GM19240 (cell line): ENCODE data around the gene CHID1.

Experiments
- DNase-seq: peaks from one replicate; pipeline ENCODE4 v3.0.0; 2011; ENCODE audit warnings: low spot score; ENCODE audit not compliant: insufficient read length

The CHID1 gene

DNA sequence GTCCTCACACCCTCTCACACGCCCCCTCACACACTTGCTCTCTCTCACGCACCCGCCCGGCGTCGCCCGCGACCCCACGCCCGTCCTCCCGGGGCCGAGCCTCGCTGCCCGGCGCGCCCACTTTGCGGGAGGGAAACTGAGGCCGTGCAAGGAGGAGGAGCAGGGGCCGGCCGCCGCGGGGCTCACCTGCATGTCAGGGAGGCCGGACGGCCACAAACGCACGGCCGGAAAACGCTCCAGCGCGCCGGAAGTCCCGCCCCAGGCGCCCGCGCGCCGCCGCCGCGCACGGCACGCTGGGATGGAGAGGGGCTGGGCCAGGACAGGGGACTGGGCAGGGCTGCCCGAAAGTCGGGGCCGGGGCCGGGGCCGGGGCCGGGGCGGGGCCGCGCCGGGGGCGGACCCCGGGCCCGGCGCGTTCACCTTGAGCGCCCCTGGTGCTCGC, at the start of gene CHID1:
Gene CHID1, minus strand, starts transcription at position 222 of the 442 bp plus-strand sequence. CDS start 5,994 bp downstream, outside the sequence.
- peak; percentile 99 for DNase-seq

DNA sequence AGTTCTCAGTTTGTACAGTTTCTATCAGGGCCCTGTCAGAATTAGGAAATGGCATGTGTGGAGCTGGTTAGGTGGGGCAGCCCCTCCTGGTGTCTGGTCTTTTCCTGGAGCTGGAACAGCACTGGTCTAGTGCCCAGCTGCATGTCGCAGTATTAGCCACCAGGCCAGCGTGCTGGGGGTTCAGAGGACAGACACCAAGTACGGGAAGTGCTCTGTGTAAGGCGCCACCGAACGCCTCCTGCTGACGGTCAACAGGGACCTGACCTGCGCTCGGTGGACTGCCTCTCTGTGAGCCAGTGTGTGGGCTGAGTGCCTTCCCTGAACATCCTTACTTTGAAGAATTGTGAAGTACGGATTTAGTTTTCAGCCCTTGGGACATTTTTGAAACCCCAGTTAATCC, 49.0 kb upstream of the CHID1 start:
- no peak for DNase-seq

DNA sequence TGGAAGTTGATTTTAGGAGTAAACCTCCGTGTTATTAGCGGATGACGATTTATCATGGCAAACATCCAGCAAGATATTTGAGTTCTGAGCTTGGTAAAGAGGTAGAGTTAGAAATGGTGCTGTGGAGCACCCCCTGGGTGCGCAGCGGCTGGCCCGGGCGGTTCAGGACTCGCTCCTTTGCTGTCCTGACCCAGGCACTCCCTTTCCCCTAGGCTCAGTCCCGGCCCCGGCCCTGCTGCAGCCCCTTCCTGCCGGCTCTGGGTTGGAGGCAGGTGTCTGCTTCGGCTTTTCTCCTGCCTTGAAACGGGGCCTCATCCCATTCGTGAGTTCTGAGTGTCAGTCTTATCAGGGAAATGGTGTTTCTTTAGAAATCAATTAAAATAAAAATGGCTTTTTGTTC, 48.4 kb upstream of the CHID1 start:
- no peak for DNase-seq

DNA sequence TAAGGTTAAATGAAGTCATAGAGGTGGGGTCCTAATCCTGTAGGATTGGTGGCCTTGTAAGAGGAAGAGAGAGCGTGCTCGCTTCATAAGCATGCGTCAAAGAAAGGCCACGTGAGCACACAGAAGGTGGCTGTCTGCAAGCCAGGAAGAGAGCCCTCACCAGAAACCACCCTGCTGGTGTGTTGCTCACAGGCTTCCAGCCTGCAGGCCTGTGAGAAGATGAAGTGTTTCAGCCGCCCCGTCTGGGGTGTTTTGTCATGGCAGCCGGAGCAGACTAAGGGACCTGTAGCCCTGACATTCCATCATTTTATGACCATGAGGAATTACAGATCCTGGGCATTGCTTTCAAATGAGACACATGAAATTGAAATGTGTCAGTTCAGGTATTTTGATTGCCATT, 47.5 kb upstream of the CHID1 start:
- DNase-seq, result no peak

DNA sequence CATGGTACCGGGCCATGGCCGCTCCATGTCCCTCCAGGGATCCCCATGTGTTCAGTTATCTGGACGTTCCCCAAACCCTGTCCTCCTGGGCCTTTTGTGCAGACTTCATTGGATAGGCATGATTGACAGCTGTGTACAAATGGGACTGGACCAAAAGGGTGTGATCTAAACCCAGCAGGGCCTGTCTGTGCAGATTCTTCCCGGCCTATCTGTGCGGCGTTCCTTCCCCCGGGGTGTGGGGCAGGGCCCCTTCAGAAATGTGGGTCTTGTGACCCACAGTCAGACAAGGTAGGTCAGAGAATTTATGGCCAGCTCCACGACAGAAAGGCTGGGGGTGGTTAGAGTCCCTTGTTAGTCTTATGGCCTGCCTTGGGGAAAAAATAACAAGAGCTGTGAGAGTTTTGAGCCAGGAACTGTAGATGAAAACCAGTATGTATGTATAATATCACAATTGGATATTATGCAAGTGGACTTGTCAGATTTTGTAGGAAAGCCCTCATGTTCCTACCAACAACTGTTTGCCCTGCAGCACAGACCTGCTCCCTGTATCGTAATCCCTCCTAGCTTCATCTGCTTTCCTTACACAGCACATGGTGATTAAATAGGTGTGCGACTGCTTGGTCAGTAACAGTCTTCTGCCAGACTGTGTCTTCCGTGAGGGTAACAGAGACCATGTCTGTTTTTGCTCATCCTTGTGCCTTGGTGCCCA, 46.8 kb upstream of the CHID1 start:
- DNase-seq, result no peak

DNA sequence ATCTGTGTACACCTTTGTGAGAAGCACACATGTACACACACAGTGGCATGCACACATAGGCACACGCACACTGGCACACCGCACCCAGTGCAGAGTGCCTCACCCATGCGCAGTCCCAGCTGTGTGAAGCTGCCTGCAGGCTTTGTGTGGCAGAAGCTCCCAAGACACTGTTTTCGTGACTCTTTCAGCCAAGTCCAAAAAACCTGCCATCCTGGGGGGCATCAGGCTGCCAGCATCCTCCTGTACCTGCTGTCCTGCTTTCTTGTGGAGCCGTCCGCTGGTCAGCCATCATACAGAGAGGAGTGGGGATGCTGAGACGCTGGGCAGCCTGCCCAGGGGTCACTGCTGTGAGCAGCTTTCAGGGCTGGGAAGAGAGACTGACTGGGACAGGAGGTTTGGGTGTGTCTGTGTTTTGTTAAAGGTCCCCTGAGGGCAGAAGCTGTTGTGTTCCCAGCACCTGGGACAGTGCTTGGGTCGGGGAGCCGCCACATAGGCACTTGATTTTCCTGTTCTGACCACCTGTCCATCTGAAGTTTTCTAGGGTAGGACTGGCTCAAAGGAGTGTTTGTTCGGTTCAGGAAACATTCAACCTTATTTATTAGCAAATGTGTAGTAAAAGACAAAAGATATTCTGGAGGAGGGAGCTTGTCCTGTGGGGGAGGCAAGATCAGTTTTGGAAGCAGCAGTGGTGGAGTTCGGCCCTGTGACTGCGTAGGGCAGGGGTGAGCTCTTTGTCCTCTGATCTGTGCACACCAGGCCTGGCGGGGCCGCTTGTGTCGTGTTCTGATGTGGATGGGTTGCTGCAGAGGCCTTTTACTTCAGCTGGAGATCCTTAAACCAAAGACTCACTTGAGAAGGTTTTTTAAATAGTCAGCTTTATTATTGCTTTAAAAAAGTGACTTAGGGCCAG, 44.8 kb upstream of the CHID1 start:
- no peak for DNase-seq

DNA sequence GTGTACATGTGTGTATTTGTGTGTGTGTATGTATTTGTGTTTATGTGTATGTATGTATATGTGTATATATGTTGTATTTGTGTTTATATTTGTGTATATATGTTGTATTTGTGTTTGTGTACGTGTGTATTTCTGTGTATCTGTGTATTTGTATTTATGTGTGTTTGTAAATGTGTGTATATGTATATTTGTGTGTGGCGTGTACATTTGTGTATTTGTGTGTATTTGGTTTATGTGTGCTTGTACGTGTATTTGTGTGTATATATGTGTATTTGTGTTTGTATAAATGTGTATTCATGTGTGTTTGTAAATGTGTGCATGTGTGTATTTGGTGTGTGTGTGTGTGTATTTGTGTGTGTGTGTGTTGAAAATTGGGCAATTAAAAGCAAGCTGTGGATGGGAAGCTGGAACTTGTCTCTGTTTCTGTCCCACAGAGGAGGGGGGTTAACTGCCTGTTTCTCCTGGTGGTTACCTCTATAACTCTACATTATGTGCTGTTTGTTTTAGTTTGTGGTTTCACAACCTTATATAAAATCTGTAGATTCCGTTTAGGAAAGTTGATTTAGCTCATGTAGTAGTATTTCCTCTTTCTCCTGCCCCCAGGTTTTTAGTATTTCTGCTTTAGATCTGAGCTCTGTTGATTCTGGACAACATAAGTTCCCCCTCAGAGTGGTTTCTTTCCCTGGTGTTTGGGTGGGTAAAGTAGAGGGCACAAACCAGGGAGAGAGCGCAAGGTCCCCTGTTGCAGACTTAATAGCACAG, 44.0 kb upstream of the CHID1 start:
- DNase-seq, result no peak

DNA sequence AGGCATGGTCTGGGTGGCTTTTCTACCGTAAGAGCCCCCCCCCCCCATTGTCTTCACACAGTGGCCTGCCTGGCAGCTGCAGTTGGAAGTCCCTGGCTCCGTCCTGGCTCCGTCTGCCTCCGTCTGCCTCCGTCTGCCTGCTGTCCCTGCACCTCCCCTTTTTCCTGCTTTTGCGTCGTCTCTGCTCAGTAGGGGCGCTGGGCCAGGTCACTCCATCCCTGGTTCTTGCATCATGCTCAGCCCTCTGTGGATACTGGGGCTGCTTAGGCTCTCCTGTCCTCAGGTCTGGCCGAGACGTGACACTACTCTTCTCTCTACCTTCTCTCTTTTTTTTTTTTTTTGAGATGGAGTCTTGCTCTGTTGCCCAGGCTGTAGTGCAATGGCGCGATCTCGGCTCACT, 42.9 kb upstream of the CHID1 start:
- no peak for DNase-seq

DNA sequence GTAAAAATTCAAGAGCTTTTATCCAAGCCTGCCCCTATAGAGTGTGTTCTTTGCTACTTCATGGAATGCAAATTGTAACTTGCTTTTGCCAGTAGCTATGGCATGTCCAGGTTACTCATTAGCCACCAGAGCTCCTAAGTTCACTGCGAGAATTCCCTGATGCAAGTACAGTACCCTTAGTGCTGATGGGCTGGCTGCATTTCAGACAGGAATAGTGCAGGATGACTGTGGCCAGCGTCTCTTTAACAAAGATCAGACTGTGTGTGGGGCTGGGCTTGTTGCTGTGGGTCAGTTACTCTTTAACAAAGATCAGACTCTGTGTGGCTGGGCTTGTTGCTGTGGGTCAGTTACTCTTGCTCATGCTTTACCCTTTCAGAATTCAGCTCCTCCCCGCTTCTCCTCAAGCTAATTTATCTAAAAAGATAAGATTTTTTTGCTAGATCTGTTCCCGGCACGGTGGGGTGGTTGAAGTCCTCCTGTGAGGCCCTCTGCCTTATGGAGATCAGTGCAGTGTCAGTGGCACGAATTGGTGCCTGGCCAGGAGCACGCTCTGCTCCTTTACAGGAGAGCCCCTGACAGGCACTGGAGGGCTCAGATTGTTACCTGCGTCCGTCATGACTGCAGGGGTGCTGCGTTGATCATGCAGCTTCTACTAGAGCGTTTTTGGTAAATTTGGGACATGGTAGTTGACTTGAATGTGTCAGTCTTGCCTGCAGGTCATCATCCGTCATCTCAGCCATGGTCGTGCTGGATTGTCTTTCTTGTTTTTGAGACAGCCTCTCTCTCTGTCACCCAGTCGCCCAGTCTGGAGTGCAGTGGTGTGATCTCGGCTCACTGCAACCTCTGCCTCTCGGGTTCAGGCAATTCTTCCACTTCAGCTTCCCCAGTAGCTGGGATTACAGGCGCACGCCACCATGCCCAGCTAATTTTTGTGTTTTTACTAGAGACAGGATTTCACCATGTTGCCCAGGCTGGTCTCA, 42.1 kb upstream of the CHID1 start:
- DNase-seq, result no peak

DNA sequence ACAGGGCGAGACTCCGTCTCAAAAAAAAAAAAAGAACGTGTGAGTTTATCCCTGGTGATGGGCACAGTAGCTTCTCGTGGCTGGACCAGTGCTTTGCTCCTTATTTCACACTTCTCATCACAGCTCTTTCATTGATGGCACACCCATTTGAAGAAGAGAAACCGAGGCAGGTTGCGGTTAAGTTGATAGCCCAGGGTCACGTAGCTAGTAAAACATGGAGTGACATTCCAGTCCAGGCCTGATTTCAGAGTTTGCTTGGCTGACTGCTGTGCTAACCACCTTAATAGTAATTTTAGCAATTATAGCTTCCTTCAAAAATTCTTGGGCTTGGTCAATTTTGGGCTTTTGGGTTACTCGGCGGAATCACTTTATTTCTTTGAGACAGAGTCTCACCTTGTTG, 40.9 kb upstream of the CHID1 start:
- no peak for DNase-seq

DNA sequence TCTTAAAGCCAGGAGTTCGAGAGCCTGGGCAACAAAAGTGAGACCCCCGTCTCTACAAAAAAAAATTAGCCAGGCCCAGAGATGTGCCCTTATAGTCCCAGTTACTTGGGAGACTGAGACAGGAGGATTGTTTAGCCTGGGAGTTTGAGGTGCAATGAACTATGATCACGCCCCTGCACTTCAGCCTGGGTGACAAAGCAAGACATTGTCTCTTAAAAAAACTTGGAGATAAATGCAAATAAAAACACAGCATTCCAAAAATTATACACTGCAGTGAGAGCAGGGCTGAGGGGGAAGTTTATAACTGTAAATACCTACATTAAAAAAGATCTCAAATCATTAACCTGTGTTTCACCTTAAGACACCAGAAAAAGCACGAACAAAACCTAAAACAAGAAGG, 37.1 kb upstream of the CHID1 start:
- no peak for DNase-seq

DNA sequence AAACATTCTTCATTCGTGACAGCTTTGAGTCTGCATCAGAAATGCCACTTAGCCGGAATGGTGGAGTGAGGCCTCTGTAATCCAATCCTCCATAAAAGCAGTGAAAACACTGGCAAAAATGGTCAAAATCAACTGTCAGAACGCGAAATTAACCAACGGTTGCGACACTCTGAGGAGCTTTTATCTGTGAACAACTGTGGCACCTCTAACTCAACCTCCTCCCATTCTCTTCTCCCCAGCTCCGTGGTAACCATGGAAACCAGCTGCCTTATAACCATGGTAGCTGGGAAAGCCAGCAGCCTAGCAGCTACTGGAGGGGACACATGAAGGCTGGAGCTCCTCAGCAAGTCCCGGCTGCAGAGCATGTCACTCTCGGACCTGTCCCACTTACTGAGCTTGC, 35.4 kb upstream of the CHID1 start:
- no peak for DNase-seq

DNA sequence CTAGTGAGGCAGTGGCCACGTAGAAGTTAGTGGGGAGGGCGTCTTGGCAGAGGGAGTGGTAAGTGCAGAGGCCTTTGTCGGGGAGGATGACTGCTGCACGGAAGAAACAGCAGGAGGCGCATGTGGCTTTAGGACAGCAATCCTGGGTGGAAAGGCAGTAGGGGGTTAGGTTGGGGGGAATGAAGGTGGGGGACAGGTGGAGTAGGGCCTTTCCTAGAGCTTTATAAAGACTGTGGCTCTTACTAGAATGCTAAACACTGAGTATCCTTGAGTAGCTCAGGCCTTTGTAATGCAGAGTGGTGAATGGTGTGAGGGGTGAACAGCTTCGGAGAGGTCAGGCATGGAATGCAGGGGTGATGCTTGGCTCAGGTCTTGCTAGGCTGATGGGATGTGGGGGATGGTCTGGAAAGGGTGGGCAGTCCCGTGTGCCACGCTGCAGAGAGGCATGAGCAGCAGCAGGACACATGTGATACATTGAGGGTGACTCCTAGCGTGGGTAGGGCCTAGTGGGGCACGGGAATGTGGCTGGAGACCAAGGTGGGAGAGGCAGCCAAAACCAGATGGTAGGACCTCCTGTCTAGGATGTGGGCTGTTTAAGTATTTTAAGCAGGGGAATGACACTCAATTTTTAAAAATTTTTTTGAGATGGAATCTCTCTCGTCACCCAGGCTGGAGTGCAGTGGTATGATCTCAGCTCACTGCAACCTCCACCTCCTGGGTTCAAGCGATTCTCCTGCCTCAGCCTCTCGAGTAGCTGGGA, 34.3 kb upstream of the CHID1 start:
- no peak for DNase-seq

DNA sequence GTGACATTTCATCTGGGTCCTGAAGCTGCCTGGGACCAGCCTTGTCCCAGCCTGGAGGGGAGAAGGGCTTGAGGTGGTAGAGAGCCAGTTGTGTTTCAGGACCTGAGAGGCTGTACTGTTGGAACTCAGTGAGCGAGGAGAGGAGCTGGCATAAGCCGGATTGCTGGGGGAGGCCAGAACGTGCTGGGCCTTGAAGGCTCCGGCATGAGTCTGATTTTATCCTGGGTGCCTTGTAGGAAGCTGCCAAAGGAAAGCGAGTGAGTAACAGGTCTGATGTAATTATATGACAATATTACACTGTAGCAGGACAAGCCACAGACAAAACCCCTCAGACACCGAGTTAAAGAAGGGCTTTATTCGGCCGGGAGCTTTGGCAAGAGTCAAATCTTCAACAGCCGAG, 32.2 kb upstream of the CHID1 start:
- DNase-seq, result no peak

DNA sequence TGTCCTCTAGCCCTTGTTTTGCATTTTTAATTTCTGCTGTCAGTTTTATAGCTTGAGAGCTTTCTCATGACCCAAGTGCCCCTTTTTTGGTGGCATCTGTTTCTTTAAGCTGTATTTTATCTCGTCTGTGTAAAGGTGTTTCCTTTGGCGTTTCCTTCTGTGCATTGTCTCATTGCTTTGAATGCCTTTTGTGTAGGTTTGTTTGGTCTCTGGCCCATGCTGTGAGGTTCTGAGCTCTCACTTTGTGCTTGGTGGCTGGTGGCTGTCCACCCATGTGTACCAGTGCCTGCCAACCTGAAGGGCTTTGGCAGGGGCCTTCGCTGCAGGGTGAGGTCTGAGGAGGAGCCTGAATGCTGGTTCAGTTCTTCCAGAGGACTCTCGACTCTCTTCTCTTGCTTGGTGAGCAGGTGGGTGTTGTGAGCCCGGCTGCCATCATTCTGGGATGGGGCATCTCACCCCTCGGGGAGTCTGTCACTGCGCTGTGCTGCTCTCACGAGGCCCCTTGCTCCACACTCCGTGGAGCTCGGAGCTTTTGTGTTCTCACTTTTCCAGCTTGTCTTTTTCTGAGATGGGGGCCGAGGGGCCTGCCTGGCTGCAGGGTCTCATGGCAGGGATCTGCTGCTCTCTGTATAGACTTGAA, 30.0 kb upstream of the CHID1 start:
- DNase-seq, result no peak

DNA sequence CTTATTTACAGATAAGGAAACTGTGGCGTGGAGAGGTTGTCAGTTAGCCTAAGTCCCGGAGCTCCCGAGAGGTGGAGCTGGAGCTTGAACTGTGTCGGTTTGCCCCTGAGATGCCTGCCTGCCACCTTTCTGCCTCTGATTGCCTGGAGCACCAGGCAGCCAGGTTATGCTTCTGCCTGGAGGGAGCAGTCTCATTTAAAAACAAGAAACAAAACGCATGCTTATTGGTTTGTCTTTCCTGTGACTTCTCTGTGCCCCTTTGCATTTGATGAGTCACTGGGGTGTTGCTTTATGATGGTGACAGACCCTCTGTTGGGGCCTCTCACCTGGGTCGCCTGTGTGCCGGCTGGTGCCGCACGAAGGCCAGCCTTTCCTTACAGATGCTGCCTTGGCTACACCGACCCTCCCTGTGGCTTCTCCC, 27.2 kb upstream of the CHID1 start:
- DNase-seq, result no peak

DNA sequence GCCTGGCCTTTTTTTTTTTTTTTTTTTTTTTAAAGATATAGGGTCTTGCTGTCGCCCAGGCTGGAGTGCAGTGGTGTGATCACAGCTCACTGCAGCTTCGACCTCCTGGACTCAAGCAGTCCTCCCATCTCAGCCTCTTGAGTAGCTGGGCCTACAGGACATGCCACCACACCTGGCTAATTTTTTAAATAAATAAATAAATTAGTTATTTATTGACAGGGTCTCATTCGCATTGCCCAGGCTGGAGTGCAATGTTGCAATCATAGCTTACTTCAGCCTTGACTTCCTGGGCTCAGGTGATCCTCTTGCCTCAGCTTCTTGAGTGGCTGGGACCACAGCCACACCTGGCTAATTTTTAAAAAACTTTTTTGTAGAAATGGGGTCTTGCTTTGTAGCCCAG, 25.6 kb upstream of the CHID1 start:
- no peak for DNase-seq

DNA sequence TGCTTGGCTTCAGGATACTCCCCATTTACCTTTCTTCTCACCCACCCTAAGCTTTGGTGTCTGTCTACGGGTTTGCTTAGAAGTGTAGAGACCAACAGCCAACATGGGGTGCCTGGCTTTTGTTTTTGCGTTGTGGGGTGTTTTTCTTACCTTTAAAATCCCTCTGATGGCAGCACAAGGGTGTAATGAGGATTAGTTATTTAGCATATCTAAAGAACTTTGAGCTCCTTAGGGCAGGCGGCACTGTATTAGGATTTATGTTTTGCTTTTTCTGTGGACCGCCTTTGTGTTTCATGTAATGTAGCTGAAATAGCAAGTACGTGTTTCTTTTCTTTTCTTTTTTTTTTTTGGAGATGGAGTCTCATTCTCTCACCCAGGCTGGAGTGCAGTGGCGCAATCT, 23.9 kb upstream of the CHID1 start:
- no peak for DNase-seq

DNA sequence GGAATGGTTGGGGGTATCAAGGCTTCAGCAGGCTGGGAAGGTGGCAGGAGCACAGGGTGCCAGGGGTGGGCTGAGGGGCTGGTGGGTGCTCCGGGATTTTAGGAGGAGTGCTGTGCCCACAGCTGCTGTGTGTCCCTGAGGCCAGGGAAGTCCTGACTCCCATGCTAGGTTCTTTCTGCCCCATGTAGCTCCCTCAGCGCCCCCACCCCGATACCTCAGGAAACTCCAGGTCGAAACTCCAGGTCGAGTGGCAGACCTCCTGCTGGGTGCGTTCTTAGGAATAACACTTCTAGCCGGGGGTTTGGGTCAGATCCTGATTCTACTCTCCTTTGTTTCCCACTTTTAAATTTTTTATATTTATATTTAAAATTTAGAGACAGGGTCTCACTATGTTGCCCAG, 23.3 kb upstream of the CHID1 start:
- DNase-seq, result no peak
